Astrocyte of the cerebellum (primary cell): ENCODE measurements around the gene MIGA1.
A peak's percentile ranks its signal among the peaks of the same experiment; 100 is the strongest.

Experiments used
- DNase-seq: peaks from one replicate; pipeline ENCODE4 v3.0.0-alpha.2; 2011; ENCODE audit warnings: low read depth
- H3K4me3 ChIP-seq: 2 replicates; pipeline ENCODE4 v1.5.1; 2011; ENCODE audit warnings: mild to moderate bottlenecking, low read depth, low read length, moderate library complexity
- in situ Hi-C: cut with HindIII; loops from 2 replicates; pipeline ENCODE4 v1.10.0; 2017; ENCODE audit warnings: low sequenced_read_pairs
- TF ChIP-seq, protein P1 (sequence below): IDR thresholded peaks from 2 replicates; pipeline ENCODE4 v1.5.1; 2012; ENCODE audit warnings: low read length, low read depth, moderate library complexity, mild to moderate bottlenecking; ENCODE audit errors: missing control alignments

Gene MIGA1

DNA sequence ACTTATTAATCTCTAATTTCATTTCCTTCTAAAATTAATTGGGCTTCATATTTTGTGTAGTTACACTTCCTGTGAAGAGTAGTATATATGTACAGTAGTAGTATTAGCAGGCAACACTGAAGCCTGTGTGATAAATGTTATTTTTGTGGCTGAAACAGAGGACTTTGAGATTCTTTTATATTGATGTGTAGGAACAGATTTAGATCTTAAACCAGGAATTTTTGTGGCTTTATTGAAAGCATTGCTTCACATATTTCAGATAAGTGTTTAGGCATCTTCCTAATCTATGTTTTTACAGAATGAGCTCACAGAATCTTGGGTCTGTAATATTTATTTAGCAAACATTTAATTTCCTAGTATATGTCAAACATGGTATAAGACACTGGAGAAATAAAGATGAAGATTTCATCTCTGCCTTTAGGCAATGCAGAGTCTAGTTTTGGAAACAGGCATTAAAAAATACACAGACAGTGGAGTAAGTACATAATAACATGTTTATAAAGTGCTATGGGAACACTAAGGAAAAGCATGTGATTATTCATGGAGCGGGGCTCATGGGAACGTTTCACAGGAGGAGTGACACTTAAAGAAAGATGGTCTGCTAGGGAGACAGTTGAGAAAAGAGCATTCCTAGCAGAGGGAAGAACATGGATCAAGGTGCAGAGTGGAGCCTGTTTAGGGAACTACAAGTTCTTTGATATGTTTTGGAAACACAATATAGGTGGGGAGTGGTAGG lies 52.7 kb downstream of the MIGA1 start:
- H3K4me3 ChIP-seq: no peak overlapping the region
- DNase-seq: no peak
- TF ChIP-seq, protein P1, sequence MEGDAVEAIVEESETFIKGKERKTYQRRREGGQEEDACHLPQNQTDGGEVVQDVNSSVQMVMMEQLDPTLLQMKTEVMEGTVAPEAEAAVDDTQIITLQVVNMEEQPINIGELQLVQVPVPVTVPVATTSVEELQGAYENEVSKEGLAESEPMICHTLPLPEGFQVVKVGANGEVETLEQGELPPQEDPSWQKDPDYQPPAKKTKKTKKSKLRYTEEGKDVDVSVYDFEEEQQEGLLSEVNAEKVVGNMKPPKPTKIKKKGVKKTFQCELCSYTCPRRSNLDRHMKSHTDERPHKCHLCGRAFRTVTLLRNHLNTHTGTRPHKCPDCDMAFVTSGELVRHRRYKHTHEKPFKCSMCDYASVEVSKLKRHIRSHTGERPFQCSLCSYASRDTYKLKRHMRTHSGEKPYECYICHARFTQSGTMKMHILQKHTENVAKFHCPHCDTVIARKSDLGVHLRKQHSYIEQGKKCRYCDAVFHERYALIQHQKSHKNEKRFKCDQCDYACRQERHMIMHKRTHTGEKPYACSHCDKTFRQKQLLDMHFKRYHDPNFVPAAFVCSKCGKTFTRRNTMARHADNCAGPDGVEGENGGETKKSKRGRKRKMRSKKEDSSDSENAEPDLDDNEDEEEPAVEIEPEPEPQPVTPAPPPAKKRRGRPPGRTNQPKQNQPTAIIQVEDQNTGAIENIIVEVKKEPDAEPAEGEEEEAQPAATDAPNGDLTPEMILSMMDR: no peak
- in situ Hi-C loops: no loop called here

DNA sequence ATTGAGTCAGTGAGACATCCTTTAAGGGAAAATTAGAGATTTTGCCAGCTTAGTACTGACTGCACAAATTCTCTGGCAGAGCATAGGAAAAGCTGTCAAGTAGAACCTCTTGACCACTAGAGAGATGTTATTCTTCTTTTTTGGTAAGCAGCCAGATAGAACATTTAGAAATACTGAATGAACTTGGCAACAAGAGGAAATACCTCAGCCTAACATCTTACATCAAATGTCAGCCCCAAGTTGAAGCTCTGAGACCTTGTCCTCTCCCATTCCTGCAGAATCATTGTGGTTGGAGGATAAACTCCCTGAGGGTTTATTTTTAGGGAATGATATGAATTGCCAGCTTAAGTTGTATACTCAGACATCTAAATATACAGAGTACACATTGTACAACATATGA lies 53.5 kb downstream of the MIGA1 start:
- in situ Hi-C loops: no loop called here
- TF ChIP-seq, protein P1: no peak
- DNase-seq: peak; percentile 88
- no peak overlapping the region for H3K4me3 ChIP-seq

DNA sequence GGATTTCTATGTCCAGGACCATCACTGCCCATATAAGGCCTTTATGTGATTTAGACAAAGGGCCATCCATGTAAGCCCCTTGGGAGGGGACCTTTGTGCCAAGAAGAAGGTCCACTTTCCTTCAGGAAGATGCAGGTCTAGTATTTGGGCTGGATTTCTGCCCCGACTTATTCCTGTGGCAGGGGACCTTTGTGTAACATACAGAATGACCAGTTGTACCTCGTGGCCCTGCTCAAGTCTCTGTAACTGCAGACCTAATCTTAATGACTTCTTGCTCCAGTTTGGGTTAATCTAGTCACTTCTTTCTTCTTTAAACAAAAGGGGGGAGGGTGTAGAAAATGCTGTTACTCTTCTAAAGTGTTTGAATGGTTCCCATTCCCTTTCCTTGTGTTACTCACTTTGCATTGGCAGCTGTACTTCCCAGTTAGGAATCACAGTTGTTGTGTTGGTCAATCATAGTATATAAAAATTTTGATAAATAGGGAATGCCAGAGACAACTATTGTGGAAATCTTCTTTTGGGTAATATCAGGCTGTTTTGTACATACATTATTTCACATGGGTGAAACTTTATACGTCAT lies 54.2 kb downstream of the MIGA1 start:
- no peak for DNase-seq
- in situ Hi-C loops: no loop called here
- H3K4me3 ChIP-seq: no peak overlapping the region
- TF ChIP-seq, protein P1: no peak

DNA sequence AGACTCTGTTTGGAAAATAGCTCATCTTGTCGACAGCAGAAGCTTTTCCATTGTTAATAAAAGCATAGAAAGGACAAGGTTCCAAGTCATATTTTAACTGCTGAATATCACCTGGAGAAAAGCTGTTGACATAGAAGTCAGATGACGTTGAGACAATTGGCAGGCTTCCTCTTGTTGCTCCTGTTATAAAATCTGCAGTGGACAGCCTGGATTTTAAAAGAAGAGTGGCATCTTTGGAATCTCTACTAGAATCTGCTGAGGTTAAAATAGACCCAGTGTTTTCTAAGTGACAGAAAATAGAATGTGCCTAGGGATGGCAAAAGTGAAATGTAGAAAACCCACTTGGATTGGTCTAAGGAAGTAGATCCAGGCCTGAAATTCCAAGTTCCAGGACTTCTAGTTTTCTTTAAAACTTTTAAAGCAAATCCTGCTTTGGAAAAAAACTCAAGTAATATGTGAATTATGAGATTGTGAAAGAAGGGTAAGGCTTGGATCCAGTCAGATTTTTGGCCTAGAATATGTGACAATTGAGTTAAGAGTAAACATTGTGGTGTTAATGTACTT lies 55.4 kb downstream of the MIGA1 start:
- no peak for DNase-seq

DNA sequence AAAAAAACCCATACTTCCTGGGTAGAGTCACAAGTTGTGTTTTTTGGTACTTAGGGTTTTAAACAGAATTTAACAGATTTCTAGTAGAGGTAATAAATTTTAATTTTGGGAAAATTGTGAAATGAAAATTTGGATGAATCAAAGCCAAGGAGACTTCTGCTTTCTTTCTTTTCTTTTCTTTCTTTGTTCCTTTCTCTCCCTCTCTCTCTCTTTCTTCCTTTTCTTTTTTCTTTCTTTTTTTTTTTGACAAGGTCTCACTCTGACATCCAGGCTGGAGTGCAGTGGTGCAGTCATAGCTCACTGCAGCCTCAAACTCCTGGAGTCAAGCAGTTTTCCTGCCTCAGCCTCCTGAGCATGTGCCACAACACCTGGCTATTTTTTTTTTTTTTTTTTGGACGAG lies 62.1 kb downstream of the MIGA1 start:
- TF ChIP-seq, protein P1: no peak
- H3K4me3 ChIP-seq: no peak overlapping the region
- no peak for DNase-seq
- in situ Hi-C loops: no loop called here

More for the DNA sequence above, 55.4 kb downstream of the MIGA1 start:
- in situ Hi-C loops: no loop called here
- TF ChIP-seq, protein P1: no peak
- no peak overlapping the region for H3K4me3 ChIP-seq

DNA sequence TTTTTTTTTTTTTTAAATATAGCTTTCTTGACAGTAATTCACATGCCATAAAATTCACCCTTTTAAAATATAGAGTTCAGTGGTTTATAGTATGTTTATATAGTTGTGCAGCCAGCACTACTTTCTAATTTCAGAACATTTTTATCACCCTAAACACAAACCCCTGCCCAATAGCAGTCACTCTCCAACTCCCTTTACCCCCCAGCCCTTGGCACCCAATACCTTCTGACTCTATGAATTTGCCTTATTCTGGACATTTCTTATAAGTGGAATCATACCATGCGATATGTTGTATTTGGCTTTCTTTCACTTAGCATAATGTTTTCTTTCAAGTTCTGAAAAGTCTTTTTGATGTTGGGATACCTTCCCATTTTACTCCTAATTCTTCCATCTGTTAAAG lies 66.5 kb downstream of the MIGA1 start:
- in situ Hi-C loops: no loop called here

More for the DNA sequence above, 66.5 kb downstream of the MIGA1 start:
- no peak overlapping the region for H3K4me3 ChIP-seq
- no peak for DNase-seq
- TF ChIP-seq, protein P1: no peak
